Measurements from ENCODE around the gene COX4I2.
"Not testable (repeated sequence)": the region's sequence is repeated elsewhere in the genome, so short reads cannot be mapped to it uniquely, and the experiment has no call there.

Gene COX4I2

DNA sequence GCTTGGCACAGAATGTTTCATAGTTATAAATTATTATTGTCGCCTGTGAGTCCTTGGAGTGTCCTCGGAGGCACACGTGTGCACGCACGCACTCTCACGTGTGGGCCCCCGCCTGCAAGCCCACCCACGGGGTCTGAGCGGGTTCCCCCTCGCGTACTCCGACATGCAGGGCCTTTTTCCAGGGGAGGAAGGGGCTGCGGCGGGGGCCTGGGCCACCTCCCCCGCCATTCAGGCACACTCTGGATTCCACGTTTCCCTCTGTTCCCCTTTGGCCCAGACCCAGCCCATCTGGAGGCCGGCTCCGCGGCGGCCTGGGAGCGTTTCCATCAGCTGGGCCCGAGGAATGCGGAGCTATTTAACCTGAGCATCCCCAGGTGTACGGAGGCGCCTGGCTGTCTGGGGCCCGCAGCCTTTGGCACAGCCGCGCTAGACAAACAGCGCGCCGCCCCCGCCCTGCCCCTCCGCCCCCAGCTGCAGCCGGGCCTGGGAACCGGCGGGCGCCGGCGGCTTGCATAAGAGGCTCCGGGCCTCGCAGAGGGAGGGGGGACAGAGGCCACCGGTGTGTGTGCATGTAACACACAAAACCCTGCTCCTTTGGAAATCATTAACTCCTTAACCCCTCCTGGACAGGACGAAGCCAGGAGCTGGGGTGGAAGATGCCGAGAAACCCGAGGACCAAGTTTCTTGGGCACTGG, 29.3 kb upstream of the COX4I2 start:
- peak; percentile 59 for DNase-seq

DNA sequence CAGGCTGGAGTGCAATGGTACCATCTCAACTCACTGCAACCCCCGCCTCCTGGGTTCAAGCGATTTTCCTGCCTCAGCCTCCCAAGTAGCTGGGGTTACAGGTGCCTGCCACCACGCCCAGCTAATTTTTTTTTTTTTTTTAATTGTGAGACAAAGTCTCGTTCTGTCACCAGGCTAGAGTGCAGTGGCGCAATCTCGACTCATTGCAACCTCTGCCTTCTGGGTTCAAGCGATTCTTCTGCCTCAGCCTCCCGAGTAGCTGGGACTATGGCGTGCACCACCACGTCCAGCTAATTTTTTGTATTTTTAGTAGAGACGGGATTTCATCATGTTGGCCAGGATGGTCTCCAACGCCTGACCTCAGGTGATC, 25.5 kb upstream of the COX4I2 start:
- DNase-seq: not testable (repeated sequence)

DNA sequence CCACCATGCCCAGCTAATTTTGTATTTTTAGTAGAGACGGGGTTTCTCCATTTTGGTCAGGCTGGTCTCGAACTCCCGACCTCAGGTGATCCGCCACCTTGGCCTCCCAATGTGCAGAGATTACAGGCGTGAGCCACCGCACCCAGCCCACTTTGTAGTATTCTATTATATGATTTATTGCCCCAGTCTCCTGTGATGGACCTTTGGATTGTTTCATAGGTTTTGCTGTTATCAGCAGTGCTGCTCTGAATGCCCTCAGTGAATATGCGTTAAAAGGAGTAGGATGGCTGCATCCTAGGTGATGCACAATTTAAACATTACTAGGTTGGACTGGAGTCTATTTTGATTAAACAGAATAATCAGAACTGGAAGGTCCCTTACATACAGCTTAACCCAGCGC, 22.3 kb upstream of the COX4I2 start:
- no peak for DNase-seq

DNA sequence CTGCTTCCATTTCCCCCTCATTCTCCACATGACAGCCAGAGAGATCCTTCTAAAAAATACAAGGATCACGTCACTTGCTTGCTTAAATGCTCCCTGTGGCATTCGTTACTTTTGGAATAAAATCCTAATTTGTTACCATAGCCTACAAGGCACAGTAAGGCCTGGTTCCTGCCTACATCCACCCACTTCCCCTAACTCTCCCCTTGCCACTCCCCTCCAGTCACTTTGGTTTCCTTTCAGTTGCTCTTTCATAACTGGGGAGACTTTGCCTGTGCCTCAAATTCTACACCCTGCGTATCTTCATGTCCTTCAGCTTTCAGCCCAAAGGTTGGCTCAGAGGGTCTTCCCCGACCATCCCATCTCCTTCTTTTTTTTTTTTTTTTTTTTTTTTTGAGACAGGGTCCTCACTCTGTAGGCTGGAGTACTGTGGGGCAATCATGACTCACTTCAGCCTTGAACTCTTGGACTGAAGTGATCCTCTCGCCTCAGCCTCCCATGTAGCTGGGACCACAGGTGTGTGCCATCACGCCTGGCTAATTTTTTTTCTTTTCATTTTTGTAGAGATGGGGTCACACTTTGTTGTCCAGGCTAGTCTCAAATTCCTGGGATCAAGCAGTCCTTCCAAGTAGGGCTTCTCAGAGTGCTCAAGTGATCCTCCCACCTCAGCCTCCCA, 20.1 kb upstream of the COX4I2 start:
- DNase-seq: no peak

DNA sequence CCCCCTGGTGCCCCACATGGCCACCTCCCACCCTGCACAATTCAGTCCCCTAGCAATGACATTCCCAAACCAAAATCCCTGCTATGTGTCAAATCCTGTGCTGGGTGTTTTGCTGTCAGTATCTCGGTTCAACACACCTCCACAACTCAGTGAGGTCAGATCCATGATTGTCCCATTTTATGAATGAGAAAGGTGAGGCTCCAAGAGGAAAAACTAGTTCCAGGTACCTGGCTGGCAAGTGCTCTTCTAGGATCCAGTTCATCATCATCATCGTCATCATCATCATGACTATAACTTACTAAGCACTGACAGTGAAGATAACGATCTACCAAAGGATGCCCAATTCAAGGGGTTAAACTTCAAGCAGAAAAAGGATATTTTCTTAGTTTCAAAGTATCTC, 17.5 kb upstream of the COX4I2 start:
- no peak for DNase-seq

DNA sequence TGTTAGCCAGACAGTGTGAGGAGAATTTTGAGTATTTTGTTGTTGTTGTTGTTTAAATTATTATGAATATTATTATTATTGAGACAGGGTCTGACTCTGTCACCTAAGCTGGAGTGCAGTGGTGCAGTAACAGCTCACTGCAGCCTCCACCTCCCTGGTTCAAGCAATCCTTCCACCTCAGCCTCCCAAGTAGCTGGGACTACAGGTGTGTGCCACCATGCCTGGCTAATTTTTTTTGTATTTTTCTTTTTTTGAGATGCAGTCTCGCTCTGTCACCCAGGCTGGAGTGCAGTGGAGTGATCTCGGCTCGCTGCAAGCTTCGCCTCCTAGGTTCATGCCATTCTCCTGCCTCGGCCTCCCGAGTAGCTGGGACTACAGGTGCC, 14.6 kb upstream of the COX4I2 start:
- DNase-seq: not testable (repeated sequence)

DNA sequence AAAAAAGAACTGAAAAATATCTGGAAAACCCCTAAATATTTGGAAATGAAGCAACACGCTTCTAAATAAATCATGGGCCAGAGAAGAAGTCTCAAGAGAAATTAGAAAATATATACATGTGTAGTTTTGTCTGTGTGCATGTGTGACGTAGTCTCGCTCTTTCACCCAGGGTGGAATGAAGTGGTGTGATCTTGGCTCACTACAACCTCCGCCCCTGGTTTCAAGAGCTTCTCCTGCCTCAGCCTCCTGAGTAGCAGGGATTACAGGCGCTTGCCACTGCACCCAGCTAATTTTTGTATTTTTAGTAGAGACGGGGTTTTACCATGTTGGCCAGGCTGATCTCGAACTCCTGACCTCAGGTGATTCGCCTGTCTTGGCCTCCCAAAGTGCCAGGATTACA, 11.2 kb upstream of the COX4I2 start:
- not testable (repeated sequence) for DNase-seq

DNA sequence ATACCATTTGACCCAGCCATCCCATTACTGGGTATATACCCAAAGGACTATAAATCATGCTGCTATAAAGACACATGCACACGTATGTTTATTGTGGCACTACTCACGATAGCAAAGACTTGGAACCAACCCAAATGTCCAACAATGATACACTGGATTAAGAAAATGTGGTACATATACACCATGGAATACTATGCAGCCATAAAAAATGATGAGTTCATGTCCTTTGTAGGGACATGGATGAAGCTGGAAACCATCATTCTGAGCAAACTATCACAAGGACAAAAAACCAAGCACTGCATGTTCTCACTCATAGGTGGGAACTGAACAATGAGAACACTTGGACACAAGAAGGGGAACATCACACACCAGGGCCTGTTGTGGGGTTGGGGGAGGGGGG, 9.7 kb upstream of the COX4I2 start:
- not testable (repeated sequence) for DNase-seq

DNA sequence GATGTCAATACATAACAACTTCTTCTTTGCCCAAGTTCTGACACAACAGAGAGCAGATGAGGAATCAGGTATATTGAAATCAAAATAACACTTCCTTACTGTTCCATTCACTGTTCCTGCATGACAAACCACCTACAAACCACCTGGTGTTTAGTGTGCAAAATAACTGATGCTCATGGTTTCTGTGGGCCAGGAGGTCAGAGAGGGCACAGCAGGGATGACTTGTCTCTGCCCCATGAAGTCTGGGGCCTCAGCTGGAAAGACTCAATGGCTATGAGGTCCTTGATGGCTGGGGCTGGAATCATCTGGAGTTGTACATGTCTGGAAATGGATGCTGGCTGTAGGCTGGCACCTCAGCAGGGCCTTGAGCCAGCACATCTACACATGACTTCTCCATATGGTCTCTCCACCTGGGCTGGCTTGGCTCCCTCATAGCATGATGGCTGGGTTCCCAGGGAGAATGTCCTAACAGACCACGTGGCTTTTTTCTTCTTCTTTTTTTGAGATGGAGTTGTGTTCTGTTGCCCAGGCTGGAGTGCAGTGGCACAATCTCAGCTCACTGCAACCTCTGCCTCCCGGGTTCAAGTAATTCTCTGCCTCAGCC, 7.4 kb upstream of the COX4I2 start:
- no peak for DNase-seq

DNA sequence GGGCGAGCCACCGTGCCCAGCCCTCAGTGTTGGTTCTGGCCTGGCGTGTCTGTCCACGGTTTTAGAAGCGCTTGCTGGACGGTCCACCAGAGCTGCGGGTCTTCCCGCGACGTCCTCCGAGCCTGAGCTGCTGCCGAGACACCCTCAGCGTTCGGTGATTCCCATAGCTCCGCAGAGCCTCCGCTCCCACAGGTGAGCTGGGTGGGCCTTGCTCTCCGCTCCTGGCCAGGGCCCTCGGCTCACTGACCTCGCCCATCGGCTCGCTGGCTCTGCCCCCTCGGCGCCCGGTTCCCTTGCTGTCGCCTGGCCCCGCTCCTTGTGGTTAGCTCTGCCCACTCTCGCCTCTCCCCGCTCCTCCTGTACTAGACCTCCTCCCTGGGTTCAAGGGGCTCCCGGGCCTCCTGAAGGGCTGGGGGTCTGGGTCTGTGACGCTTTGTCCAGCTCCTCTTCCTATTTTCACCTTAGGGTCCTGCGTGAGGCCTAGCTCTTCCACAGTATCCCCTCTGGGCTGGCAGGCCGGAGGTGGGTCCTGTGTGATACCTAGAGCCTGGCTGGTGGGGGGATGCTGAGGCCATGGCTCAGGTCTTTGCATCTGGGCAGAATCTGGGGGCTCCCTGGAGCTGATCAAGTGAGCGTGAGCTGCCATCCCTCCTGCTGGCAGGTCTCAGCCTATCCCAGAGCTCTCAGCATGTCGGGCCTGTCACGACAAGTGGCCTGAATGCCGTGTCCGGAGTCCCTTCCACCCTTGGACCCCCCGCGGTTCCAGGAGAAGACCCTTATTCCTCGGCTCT, 5.0 kb upstream of the COX4I2 start:
- no peak for DNase-seq

DNA sequence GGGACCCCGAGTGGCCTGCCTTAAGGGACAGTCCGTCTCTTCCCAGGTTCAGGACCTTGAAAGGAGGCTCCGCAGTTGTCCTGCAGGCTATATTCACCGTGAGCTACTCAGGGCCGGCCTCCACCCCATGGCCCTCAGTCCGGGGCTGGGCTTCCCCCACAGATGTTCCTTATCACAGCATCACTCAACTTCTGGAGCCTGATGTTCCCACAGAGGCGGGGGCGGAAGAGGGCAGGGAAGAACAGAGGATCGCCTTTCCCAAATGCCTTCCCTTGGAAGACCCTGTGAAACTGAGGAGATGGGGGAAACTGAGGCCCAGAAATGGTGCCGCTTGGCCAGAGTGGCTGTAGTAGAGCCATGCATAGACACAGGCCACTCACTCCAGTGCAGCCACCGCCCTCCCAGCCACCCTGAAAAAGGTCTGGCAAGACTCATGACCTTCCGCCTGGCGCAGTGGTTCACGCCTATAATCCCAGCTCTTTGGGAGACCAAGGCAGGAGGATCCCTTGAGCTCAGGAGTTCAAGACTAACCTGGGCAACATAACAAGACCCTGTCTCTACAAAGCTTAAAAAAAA, 4.3 kb upstream of the COX4I2 start:
- no peak for DNase-seq

DNA sequence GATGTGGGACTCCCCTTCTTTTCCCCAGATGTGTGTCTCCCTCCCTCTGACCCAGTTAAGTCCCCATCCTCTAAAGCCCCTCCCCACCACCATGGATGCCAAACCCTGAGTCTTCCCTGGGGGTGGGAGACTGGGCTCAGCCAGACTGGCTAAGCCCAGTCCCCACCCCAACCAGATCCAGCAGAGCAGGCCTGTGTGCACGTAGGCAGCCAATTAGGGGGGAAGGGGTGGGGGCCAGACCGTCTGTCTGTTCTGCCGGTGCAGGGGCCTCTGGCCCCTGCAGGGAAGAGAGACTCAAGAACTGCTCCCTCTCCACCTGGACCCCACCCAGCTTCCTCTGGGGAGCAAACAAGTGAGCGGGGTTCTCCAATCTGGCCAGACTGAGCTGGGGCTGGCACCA, 605 bp downstream of the COX4I2 start:
- DNase-seq: no peak

DNA sequence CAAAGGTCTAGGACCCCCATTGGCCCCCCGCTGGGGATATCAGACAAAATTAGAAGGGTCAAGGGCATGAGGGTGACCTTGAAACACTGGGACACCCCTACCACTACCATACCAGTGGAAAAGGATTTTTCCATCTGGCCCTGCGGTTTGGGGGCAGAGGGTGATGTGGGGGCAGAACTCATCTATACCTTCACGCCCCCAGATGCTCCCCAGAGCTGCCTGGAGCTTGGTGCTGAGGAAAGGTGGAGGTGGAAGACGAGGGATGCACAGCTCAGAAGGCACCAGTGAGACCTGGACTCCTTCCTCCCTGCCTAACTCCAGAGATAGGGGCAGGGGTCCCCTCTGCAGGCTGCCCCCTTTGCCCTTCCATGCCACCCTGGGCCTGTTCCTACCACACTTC, 1.1 kb downstream of the COX4I2 start:
- DNase-seq: no peak

DNA sequence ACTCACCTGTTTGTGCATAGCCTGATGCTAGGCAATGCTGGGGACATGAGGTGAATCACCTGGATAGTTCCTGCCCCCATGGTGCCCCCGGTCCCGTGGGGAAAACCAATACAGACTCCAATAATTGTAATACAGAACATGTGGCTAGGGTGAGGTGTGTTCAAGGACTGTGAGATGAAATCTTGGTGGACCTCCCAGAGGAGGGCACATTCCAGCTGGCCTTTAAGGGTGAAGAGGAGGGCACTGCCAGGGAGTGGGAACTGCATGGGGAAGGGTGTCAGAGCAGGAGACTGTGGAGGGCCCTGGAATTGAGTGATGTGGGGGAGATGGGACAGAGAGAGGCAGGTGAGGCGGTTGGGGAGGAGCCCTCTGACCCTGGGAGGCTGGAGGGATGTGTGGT, 2.5 kb downstream of the COX4I2 start:
- DNase-seq: no peak

DNA sequence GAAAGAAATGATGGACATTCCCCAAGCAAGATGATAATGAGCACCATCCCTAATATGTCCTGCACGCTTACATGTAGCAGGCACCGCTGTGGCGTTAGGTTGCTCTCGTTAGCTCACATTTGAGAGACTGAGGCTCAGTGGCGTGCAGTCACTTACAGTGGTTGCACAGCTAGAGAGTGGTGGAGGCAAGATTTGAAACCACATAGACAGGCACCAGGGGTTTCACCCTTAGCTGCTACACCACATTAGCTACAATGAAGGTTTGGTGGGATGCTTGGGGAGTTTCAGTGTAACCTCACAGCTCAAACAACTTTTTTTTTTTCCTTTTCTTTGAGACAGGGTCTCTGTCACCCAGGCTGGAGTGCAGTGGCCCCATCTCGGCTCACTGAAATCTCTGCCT, 3.7 kb downstream of the COX4I2 start:
- DNase-seq: no peak

DNA sequence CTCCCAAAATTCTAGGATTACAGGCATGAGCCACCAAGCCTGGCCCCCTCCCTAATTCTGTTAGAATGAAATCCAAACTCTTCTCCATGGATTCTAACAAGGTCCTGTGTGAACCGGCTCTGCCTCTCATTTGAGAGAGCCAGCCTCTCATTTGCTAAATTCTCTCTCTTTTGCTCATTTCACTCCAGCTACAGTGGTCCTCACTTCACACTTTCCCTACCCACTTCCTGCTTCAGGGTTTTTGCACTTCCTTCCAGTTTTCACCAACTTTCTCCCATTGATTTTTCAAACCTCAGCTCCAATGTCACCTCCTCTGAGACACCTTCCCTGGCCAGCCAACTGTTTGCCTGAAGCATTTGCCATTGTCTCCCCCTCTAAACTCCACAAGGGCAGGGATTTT, 5.1 kb downstream of the COX4I2 start:
- no peak for DNase-seq

DNA sequence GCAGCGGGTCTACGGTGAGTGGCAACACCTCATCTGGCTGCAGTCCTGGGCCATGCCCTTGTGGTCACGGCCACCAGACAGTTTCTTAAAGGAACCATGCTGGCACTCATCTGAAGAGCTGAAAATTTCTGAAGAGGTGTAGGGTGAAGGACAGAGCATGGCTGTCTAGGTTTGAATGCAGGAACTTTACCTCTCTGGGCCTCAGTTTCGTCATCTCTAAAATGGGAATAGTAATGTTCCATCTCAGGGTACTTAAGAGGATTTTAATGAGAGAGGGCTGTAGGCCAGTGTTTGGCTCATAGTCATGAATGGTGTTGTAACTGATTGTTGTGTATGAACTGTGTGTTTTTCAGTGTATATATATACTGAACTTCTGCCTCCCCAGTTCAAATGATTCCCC, 5.8 kb downstream of the COX4I2 start:
- DNase-seq: no peak

DNA sequence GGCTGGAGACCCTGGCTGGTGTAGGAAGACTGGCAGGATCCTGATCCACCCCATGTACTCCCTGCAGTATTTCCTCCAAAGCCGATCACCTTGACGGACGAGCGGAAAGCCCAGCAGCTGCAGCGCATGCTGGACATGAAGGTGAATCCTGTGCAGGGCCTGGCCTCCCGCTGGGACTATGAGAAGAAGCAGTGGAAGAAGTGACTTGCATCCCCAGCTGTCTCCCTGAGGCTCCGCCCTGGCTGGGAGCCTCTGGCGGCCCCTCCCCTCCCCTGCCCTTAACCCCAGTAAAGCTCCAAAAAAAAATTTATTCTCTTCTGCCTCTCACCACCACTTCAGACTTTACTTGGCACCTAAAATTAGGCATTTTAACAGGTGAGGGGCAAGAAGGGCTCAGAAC, 7.0 kb downstream of the COX4I2 start:
- DNase-seq: no peak

DNA sequence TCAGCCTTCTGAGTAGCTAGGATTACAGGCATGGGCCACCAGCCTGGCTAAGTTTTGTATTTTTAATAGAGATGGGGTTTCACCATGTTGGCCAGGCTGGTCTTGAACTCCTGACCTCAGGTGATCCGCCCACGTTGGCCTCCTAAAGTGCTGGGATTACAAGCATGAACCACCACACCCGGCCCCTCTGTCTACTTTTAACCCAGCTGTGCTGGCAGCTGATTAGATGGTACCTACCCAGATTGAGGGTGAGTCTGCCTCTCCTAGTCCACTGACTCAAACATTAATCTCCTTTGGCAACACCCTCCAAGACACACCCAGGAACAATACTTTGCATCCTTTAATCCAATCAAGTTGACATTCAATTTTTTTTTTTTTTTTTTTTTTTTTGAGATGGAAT, 10.4 kb downstream of the COX4I2 start:
- not testable (repeated sequence) for DNase-seq

DNA sequence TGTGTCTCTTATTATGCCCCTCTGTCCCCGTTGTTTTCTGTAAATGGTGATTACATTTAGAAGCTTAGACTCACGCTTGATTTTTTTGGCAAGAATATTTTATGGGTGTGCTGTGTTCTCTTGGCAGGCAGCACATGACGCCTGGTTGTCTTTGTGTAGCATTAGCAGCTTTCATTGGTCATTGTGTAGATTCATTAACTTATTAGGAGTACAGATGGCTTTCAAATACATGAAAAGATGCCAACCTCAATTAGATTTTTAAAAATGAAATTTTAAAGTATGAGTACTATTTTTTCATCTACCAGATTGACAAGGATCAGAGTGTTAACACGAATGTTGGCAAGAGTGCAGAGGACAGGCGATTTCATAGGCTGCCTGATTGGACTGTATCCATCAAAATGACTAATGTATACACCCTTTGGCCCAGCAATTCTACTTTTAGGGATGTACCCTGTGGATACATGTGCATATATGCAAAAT, 15.2 kb downstream of the COX4I2 start:
- peak; percentile 68 for DNase-seq

DNA sequence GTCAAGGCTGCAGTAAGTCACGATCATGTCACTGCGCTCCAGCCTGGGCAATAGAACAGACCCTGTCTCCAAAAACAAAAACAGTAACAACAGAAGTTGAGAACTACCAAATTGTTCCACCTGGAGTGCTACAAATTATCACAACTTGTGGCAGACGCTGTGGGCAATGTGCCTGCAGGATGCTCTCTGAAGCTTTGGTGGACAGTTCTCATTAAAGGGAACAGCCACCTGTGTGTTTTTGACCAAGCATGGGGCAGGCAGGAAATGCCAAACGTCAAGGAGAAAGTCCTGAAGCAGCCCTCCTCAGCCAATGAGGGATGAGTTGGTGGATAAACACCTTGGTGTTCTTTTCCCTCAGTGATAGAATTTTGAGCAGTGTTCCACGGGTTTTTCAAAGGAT, 15.8 kb downstream of the COX4I2 start:
- DNase-seq: no peak

DNA sequence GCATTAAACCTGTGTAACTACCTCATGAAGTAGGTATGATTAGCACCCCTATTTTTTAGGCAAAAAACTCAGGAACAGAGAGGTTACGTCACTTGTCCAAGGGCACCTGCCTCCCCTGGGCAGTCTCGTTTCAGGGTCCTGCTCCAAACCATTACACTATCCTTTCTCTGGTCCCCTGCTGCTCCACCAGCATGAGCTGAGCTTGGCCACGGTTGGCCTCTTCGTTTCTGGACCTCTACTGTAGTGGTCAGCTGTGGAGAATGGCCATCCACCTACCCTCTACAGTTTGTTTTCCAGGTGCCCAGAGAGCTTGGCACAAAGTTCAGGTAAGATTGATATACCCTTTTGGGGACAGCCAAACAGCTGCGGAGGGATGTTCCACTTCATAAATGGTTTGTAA, 16.8 kb downstream of the COX4I2 start:
- no peak for DNase-seq
